Midbrain (tissue), 1 donor: ENCODE data around the gene KCNJ1.

ENCODE experiments used
- DNase-seq: peaks from one replicate; lab custom pipeline; 2025; lab: John Stamatoyannopoulos, UW

KCNJ1 gene

DNA sequence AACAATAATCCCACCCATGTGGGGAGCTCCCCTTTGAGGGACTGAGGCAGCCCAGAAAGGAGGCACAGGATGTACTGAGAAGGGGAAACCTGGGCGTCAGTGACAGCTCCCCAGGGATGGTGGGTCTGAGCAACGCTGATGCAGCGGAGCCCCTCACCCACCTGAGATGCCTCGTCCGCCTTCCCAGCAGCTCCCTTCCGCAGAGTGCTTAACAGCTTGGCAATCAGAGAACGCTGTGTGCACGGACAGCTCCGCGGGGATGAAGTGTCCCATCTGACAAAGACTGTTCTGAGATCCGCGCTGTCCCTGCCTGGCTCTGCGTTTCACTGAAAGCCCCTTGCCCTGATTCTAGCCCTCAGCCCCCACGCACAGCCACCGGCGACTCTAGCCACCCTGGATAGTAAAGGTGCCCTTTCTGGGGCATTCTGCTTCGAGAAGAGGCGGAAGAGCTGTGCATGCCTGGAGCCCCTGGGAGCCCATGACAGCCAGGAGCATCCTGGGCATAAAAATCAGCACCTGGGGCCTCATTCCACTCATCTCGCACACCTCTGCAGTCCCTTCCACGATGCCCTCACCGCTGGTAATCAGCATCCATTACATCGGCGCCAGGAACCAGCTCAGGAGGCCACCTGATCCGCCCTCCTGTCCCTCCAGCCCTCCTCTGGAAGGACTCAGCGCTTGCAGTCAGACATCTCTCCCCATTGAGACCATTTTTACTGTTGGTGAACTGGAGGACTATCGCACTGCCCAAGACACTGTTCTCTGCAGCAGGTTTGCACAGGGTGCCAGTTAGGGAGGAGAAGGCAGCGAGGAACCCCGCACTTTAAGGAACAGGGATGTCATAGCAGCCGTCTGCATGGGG, 34.8 kb upstream of the KCNJ1 start:
- no peak for DNase-seq

DNA sequence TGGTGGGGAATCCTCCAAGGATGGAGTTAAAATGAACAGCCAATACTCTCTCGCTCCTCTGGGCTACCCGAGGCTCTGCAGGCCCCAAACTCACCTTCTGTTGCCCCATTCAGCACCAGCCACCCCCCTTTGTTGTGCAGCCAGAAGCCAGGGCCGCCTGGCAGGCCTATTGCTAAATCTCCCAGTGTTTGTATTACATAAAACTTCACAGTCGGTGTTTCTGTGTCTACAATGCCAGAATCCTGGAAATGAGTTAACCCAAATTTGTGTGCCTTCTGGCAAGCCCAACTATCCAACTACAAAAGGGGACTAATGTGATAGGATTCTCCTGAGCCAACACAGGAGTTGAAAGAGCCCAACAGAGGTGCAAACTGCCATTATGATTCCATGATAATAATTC, 33.4 kb upstream of the KCNJ1 start:
- DNase-seq: peak; percentile 20

- no peak for DNase-seq
Measured at GRCh38 chr11:128898580-128899344, 31.7 kb upstream of the KCNJ1 start.

DNA sequence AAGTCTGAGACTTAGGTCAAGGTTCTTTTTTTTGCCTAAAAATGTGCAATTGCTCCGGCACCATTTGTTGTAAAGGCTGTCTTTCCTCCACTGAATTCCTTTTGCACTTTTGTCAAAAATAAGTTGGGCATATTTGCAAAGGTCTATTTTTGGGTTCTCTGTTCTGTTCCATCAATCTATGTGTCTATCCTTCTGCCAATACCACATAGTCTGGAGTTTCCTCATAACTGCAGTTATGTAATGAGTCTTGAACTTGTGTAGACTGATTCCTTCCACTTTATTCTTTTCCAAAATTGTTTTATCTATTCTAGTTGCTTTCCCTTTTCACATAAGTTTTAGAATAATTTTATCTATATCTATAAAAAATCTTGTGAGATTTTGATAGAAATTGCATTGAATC, 30.7 kb upstream of the KCNJ1 start:
- DNase-seq: no peak

DNA sequence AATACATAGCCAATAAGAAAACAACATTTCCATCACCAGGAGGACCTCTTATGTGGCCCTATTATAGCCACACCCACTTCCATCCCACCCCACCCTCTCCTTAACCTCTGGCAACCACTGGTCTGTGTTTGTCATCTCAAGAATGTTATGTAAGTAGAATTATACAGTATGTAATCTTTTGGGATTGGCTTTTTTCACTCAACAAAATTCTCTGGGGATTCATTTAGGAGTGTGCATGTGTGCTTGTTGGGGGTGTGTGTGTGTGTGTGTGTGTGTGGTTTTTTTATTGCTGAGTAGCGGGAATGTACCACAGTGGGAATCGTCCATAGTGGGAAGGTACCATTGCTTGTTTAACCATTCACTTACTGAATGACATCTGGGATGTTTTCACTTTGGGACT, 29.3 kb upstream of the KCNJ1 start:
- no peak for DNase-seq

DNA sequence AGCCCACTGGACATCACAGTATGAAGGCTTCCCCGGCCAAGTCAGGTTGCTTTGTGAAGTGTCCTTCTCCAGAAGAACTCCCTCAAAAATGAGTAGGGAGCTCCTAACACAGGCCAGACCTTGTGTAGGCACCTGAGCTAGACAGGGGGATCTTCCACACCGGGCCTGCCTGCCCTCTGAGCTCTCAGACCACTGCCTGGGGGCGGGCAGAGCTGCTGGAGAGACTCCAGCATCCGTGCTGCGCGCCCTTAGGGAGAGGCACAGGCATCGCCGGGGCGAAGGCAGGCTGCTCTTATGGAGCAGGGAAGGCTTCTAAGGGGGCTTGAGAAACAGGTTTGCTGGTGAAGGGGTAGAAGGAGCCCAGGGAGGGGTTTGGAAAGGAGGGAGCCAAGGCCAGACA, 28.4 kb upstream of the KCNJ1 start:
- DNase-seq: no peak

- DNase-seq: no peak
Measured at GRCh38 chr11:128894685-128895084, 27.6 kb upstream of the KCNJ1 start.

GRCh38 chr11:128894286-128894681, 27.2 kb upstream of the KCNJ1 start:
- DNase-seq: no peak

GRCh38 chr11:128893578-128894285, 26.6 kb upstream of the KCNJ1 start:
- no peak for DNase-seq

DNA sequence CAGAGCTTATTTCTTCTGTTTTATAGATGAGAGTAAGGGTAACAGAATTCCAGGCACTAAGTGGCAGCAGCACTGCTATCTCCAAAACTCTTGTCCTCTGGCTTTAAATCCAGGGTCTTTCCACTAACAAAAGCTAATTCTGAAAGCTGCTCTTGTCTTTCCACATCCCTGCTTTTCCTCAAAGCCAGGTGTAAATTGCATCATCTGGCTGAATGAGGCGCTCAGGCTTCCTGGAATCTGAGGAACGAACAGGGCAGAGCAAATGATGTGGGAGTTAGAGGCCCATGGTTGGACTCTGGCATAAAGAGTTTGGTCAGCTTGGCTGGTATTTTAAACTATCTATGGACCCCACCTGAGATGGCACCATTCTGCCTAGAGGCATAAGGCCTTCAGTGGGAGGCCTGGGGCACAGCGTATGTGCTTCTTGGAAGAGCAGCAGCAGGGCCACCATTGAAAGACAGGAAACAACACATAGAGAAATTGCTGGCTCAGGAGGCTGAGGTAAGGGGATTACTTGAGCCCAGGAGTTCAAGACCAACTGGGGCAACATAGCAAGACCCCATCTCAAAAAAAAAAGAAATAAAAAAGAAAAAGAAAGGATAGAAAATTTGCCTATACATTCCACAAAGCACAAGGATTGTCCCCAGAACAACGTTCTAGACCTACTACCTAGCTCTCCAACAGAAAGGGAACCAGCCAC, 25.9 kb upstream of the KCNJ1 start:
- no peak for DNase-seq

- no peak for DNase-seq
Measured at GRCh38 chr11:128891913-128892398, 24.9 kb upstream of the KCNJ1 start.

- DNase-seq: peak; percentile 28
Measured at GRCh38 chr11:128890543-128891368, 23.7 kb upstream of the KCNJ1 start, which contains the start of gene KCNJ5. Gene KCNJ5 (plus strand): TSS chr11:128891356. CDS start chr11:128911274, 19,918 bp downstream.

- no peak for DNase-seq
Measured at GRCh38 chr11:128890216-128890542, 23.1 kb upstream of the KCNJ1 start.

DNA sequence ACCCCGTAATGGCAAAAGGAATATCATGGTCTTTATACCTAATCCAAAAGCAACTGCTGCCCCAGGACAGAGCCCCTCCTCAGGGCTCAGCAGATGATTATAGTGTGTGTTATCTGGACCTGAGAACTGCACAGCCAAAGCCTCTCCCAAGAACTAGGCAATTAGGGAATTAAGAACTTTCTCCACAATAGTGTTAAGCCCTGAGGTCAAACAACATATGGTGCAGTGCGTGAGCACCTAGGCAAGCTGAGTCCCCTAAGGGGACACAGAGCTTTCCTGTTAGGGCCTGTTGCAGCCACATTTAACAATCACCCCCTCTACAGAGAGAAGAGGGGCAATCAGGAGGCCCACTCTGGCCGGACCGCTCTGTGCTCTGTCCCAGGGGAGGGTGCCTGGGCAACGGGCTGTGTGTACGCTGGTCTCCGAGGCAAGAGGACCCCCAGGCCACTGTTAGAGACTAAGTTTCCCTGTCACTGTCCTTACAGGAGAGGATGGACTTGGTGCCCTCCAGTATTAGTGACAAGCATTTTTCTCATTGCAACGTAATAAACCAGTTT, 22.6 kb upstream of the KCNJ1 start:
- no peak for DNase-seq

GRCh38 chr11:128888034-128888985, 21.2 kb upstream of the KCNJ1 start:
- no peak for DNase-seq

GRCh38 chr11:128886406-128887124, 19.5 kb upstream of the KCNJ1 start:
- DNase-seq: no peak

DNA sequence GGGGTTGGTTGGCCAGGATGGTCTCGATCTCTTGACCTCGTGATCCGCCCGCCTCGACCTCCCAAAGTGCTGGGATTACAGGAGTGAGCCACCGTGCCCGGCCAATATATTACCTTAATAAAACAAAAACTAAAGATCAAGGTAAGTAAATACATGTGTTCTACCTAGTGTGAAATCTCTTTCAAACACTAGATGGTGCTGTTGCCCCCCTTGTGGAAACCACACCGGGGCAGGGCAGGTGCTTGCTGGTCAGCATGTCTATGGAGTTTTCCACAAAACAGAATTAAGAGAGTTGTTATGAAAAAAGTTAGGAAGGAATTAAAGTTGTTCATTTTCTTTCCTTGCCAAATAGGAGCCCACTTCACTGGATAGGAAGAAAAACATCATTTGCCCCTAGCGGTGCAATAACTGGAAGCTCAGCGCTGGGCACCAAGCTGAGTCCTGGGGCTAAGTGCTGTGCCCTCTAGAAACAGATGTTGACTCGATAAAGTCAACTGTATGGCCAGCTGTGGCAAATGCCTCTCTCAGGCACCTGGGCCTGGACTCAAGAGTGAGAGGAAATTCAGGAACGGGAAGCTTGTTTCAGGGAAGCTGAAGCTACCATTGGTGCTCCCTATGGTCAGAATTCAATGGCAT, 17.7 kb upstream of the KCNJ1 start:
- peak; percentile 49 for DNase-seq

- DNase-seq: no peak
Measured at GRCh38 chr11:128884054-128884453, 17.0 kb upstream of the KCNJ1 start.
